ELR (cell line): ENCODE results near the gene HOXA2.

Source experiments
- DNase-seq: peaks from one replicate; pipeline ENCODE4 v3.0.0-alpha.2; 2015; ENCODE audit warnings: low read depth

The HOXA2 gene

GRCh38 chr7:27141137-27141922, 38.8 kb upstream of the HOXA2 start:
- no peak for DNase-seq

GRCh38 chr7:27140126-27140857, 37.8 kb upstream of the HOXA2 start:
- DNase-seq: no peak

DNA sequence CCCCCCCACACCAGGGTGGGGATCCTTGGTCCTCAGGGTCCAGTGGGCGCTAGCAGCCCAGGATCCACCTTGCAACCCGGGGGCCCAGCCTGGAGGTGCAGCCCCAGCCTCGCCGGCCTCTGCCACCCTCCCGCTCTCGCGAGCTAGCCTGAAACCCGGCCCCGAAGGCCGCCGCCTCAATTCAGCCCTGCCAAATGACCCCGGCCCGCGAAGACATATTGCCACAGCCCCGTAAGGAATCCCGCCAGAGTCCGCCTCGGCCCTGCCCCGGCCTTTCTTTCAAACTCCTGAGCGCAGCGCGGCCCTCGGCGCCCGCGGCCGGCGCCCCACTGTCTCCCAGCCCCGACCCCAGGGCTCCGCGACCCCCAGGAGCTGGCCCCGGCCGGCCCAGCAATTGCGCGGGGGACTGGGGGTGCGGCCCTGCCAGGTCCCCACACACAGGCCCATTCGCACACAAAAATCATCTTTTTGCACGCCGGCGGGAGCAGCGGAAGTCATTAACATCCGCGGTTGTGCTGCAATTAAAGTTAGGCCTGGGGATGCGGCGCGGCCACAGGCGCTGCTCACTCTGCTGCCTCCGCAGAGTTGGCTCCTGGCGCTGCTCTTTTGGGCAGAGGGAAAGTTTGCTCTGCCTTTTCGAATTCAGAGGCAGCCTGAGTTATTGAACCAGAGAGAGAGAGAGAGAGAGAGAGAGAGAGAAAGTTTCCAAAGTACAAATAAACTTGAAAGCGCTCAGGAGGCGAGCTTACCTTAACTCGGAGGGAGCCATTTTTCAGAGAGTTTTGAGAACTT, 37.0 kb upstream of the HOXA2 start:
- DNase-seq: no peak

DNA sequence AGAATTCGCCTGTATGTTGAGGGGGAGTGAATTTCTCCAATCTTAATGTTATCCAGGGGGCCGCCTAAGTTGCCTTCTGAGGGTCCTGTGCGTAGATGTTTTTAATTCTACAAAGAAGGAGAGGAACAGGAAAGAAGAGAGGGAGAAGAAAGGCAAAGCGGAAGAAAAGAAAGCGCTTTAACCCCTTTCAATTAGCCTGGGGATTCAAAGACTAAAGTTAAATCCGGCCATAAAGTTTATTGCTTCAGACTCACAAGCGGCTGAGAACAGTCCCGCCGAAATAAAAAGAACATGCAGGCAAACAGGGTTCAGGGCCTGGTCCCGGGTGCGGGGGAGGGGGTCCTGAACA, 36.5 kb upstream of the HOXA2 start:
- no peak for DNase-seq

DNA sequence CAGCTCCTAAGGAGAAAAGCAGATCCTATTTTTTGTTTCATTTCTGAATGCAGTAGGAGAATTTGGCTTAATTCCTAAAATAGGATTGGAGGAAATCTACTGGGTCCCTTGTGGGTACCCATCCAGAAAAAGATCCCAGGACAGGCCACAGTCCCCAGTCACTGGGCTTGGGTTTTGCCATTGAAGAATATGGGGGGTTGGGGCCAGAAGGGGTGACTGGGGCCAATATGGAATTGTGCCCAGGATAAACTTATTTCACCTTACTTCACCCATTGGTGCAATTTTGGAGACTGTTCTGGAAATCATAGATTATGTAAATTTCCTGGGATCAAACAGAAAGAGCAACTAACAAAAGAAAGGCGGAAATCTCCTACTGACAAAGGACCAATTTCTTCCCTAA, 36.0 kb upstream of the HOXA2 start:
- DNase-seq: no peak

GRCh38 chr7:27137640-27138315, 35.3 kb upstream of the HOXA2 start:
- no peak for DNase-seq

DNA sequence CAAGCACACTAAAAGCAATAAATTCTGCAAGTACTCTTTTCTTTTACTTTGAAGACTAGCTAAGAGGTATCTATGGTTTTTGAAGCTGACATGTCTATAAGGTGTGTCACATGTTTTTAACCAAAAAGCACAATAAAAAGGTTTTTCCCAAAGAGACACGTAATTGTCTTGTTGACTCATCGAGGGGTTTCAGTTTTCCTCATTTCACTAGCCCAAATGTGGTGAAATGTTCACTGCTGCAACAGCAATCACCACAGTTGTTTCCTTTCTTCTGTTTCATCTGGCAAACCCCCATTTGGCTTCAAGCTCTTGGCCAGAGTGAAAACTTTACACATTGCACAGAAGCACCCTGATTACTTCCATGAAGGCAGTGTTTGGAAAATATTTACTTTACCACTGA, 31.9 kb upstream of the HOXA2 start:
- DNase-seq: peak; percentile 95

DNA sequence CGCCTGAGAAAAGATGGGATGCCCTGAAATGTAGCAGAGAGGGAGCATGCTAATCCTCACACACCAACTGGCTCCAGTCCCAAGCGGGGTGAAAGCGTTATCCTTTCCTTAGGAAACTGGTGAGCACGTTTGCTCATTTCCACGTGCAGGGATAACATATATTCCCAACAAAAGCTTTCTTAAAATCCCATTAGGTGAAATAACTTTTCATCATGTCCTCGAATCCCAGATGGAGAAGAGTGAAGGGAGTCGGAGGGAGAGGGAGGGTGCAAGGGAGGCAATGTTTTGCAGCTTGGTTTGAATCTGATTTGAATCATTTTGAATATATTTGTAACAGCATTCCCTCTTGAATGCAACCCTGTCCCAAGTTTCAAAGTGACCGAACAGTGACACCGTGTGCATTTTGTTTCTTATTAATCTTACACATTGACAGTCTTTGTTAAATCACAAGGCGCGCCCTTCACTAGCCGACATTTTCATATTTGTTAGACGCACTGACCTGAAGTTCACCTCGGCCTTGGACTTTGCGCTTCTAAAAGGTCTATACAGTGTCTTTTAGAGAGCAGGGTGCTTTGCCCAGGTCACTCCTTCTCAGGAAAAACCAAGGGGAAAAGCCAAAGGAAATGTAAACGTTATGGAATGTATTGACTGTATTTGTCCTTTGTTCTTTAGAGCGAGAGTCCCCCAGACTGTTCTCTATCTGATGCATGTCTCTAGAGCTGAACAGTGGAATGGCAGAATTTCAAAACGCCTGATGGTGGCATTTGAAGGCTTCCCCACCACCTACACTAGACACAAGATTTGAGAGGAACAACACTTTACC, 31.1 kb upstream of the HOXA2 start:
- no peak for DNase-seq

DNA sequence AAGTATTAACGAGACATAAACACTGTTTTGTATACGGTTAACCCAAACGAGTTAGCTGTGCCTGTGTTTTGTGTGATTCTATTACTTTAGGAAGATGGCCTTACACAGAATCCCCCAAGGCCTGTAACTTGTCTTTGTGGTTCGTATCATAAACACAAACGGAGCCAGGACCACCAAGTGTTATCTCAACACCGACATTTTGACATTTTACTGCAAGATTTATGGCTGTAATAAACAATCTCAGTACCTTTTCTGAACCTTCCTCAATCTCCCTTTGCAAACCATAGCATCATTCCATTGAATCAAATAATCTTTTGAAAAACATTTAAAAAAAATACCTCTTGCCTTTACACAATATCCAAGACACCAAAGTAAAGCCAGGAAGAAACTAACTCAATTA, 30.5 kb upstream of the HOXA2 start:
- no peak for DNase-seq

DNA sequence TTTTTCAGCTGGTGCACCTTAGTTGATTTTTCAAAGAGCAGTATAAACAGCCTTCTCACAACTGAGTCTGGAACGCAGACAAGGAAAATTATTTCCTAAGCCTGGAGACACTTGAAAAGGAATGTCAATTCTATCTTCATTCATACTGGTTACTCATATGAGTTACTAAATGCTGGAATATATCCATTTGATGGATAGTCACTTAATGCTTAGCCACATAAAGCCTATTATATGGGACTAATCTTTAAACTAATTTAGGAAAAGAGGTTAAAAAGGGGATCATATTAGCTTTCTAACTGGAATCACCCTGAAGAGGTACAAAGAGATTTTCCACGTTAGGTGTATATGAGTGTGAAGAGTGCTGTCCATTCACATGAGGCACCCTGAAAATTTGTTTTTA, 29.7 kb upstream of the HOXA2 start:
- no peak for DNase-seq

- no peak for DNase-seq
These were observed 28.9 kb upstream of the HOXA2 start for GRCh38 chr7:27131390-27131819.

- peak; percentile 95 for DNase-seq
These were observed 28.3 kb upstream of the HOXA2 start, which contains the start of gene HOXA4 for GRCh38 chr7:27130540-27131389. HOXA4 (minus strand) TSS chr7:27130757; CDS start chr7:27130733, 24 bp downstream.

- peak; percentile 68 for DNase-seq
These were observed 27.5 kb upstream of the HOXA2 start for GRCh38 chr7:27129729-27130539.

GRCh38 chr7:27128776-27129728, 26.6 kb upstream of the HOXA2 start:
- DNase-seq: no peak

GRCh38 chr7:27128034-27128433, 25.6 kb upstream of the HOXA2 start:
- no peak for DNase-seq

GRCh38 chr7:27126596-27127327, 24.3 kb upstream of the HOXA2 start:
- no peak for DNase-seq

DNA sequence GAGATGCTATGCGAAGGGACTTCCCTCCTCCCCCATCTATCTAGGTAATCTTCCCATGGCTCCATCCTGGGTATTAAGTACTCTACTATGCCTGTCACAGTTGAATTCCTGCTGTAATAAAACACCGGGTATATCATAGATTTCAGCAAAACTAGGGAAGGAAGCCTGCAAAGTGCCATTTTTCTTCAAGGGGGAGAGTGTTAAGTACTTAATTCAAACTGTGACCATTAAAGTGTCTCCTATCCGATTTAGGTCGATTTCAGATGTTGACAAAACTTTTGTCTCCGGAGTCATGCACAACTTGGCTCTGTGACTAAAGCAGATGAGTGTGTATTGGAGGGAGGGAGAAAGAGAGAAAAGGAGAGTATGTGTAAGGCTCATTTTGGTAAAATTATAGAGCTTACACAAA, 23.5 kb upstream of the HOXA2 start:
- DNase-seq: no peak
